GM23248 (cell line): ENCODE results near the gene NASP. TPM values are rescaled to one million over a fixed set of nuclear protein-coding genes. Genes with fewer than 3 reads are reported as not detected.

Experiments
- DNase-seq: peaks from one replicate; pipeline ENCODE4 v3.0.0-alpha.2; 2015
- H2AFZ ChIP-seq: fragments of 200-600 bp; sonication (generic); 2 replicates; pipeline ENCODE4 v1.6.1; 2016; ENCODE audit warnings: antibody characterized with exemption
- H3F3A ChIP-seq: fragments of 200-600 bp; sonication (generic); 2 replicates; pipeline ENCODE4 v1.6.1; 2016; ENCODE audit warnings: mild to moderate bottlenecking, antibody characterized with exemption, mixed run types; ENCODE audit not compliant: insufficient read depth
- H3K27ac ChIP-seq: fragments of 200-600 bp; sonication (generic); 2 replicates; pipeline ENCODE4 v1.5.1; 2016; ENCODE audit warnings: mild to moderate bottlenecking
- H3K27me3 ChIP-seq: fragments of 200-600 bp; sonication (generic); replicated peaks from 2 replicates; pipeline ENCODE4 v1.6.1; 2016; ENCODE audit warnings: mild to moderate bottlenecking; ENCODE audit not compliant: insufficient read depth
- H3K36me3 ChIP-seq: fragments of 200-600 bp; sonication (generic); 2 replicates; pipeline ENCODE4 v1.6.1; 2016; ENCODE audit warnings: low read depth, mild to moderate bottlenecking
- H3K4me1 ChIP-seq: fragments of 200-600 bp; sonication (generic); 2 replicates; pipeline ENCODE4 v1.6.1; 2016; ENCODE audit warnings: mild to moderate bottlenecking; ENCODE audit not compliant: insufficient read depth
- H3K4me2 ChIP-seq: fragments of 200-600 bp; sonication (generic); one replicate; pipeline ENCODE4 v1.6.1; 2016; ENCODE audit warnings: mild to moderate bottlenecking; ENCODE audit not compliant: unreplicated experiment
- H3K4me3 ChIP-seq: fragments of 200-600 bp; sonication (generic); 2 replicates; pipeline ENCODE4 v1.5.1; 2016; ENCODE audit warnings: mild to moderate bottlenecking
- H3K79me2 ChIP-seq: fragments of 200-600 bp; sonication (generic); 2 replicates; pipeline ENCODE4 v1.6.1; 2016; ENCODE audit warnings: mild to moderate bottlenecking; ENCODE audit not compliant: insufficient read depth
- H3K9ac ChIP-seq: fragments of 200-600 bp; sonication (generic); 2 replicates; pipeline ENCODE4 v1.6.1; 2016; ENCODE audit warnings: mild to moderate bottlenecking
- H3K9me2 ChIP-seq: fragments of 200-600 bp; sonication (generic); 2 replicates; pipeline ENCODE4 v1.6.1; 2016; ENCODE audit warnings: mixed run types, mild to moderate bottlenecking, moderate library complexity; ENCODE audit not compliant: insufficient read depth
- H3K9me3 ChIP-seq: fragments of 200-600 bp; sonication (generic); one replicate; pipeline ENCODE4 v1.6.1; 2017; ENCODE audit warnings: low read depth
- H4K20me1 ChIP-seq: fragments of 200-600 bp; sonication (generic); 2 replicates; pipeline ENCODE4 v1.6.0; 2016; ENCODE audit not compliant: insufficient read depth
- EZH2 ChIP-seq: fragments of 200-600 bp; sonication (generic); IDR thresholded peaks from 2 replicates; pipeline ENCODE4 v1.6.1; 2018; ENCODE audit warnings: antibody characterized with exemption, mild to moderate bottlenecking; ENCODE audit not compliant: insufficient read depth, poor library complexity, severe bottlenecking
- EZH2phosphoT487 ChIP-seq: fragments of 200-600 bp; sonication (generic); IDR thresholded peaks from 2 replicates; pipeline ENCODE4 v1.6.1; 2018; ENCODE audit warnings: antibody characterized with exemption, moderate library complexity, mild to moderate bottlenecking, low read depth; ENCODE audit not compliant: insufficient read depth
- WGBS, 2 experiments: methylation state at CpG; one replicate each; pipeline ENCODE4 v1.1.6; 2015 to 2017; ENCODE audit warnings: low lambda C conversion rate in 2 of 2, low coverage in 1 of 2; ENCODE audit errors: missing lambda C conversion rate in 2 of 2; 5-methylcytosine and 5-hydroxymethylcytosine counted together
- in situ Hi-C: fragments of 300-500 bp; cut with MboI; formaldehyde crosslinking; loops from 2 replicates; pipeline ENCODE4 v1.15.0; 2020
- polyA plus RNA-seq: library from polyadenylated mRNA; unstranded; fragments of >200 nt; fragmentation: Nextera tagmentation; extraction: Ambion mirVana; gene quantifications from 2 replicates; pipeline ENCODE4 v1.2.1, GENCODE V29; 2016
- total RNA-seq: library from RNA; depleted of rRNA; stranded (reverse); fragments of >200 nt; shearing (Covaris generic); gene quantifications from 2 replicates; pipeline ENCODE4 v1.2.3, GENCODE V29; 2014

NASP gene
- total and polyA plus RNA-seq, 2 experiments from 2014 or later: 30.3 to 39.1 TPM

DNA sequence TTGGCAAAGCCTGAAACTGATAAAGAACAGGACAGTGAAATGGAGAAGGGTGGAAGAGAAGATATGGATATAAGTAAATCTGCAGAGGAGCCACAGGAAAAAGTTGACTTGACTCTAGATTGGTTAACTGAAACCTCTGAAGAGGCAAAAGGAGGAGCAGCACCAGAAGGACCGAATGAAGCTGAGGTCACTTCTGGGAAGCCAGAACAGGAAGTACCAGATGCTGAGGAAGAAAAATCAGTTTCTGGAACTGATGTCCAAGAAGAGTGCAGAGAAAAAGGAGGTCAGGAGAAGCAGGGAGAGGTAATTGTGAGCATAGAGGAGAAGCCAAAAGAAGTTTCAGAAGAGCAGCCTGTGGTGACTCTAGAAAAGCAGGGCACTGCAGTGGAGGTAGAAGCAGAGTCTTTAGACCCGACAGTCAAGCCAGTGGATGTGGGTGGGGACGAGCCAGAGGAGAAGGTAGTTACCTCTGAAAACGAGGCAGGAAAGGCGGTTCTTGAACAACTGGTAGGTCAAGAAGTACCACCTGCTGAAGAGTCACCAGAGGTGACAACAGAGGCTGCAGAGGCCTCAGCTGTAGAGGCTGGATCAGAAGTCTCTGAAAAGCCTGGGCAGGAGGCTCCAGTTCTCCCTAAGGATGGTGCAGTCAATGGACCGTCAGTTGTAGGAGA is 23.7 kb downstream of the NASP start:
- Histone ChIP-seq H3K9ac (no peak overlapping the region), H3F3A (no peaks in the 10 kb centered on the region), H3K9me3 (no peaks in the 10 kb centered on the region), H3K4me2 (no peak overlapping the region), H4K20me1 (no peaks in the 10 kb centered on the region), H3K27me3 (no peaks in the 10 kb centered on the region), H3K27ac (no peak overlapping the region), H3K4me3 (no peak overlapping the region), H3K4me1 (no peaks in the 10 kb centered on the region), H3K79me2 (no peaks in the 10 kb centered on the region), H3K36me3 (peaks cover 4% of the 10 kb centered on the region; the same call in 1 of the 2 replicates), H3K9me2 (no peaks in the 10 kb centered on the region), H2AFZ (no peak overlapping the region)
- in situ Hi-C loops: no loop called here
- WGBS, 2 experiments: 85 to 87% methylated on average over 6 of the region's 6 CpGs
- no peak for DNase-seq
- TF ChIP-seq EZH2phosphoT487 (no peak), EZH2 (no peak)

DNA sequence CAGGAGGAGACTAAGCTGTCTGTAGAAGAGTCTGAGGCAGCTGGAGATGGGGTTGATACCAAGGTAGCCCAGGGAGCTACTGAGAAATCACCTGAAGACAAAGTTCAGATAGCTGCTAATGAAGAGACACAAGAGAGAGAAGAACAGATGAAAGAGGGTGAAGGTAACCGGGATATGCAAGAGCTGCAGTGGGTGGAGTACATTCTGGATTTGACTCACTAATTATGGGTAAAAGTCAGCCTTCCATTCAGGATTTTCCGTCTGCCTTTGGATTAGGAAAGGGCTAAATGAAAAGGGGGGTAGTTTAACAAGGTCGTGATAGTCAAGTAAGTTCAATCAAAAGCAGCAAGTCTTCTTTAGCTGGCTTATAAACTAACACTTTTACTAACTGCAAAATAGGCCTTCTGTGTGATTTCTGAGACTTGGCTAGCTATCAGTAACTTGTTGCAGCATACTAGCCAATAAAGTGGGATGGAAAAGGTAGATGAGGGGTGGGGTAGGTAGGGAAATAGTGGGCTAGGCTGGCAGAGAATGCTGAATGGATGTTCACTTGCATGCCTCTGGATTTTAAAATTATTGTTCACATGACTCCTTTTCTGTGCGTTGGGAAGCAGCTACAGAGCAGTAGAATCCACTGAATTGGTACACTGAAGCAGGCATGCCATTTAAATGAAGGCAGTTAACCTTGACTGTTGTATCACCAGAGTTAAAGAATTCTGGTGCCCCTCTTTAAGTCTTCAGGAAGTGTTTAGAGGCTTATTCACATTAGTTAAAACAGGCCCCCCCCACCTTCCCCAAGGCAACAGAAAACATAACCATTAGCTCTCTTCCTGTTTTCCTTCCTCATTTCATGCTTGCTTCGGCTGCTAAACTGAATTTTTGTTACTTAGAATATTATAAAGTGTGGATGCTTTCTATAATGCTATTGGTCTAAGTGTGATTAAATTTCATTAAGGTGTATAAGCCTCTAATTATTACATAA is 24.6 kb downstream of the NASP start:
- Histone ChIP-seq H3K9ac (no peak overlapping the region), H4K20me1 (no peaks in the 10 kb centered on the region), H3K4me2 (no peak overlapping the region), H3K27ac (no peak overlapping the region), H3F3A (no peaks in the 10 kb centered on the region), H3K9me2 (no peaks in the 10 kb centered on the region), H3K4me1 (no peaks in the 10 kb centered on the region), H2AFZ (no peak overlapping the region), H3K79me2 (no peaks in the 10 kb centered on the region), H3K4me3 (no peak overlapping the region), H3K27me3 (no peaks in the 10 kb centered on the region), H3K9me3 (no peaks in the 10 kb centered on the region), H3K36me3 (peaks cover 4% of the 10 kb centered on the region; the same call in 1 of the 2 replicates)
- 87 to 88% methylated on average over 5 of the region's 5 CpGs for WGBS, 2 experiments
- in situ Hi-C loops: no loop called here
- no peak for TF ChIP-seq EZH2phosphoT487
- no peak for TF ChIP-seq EZH2
- no peak for DNase-seq

DNA sequence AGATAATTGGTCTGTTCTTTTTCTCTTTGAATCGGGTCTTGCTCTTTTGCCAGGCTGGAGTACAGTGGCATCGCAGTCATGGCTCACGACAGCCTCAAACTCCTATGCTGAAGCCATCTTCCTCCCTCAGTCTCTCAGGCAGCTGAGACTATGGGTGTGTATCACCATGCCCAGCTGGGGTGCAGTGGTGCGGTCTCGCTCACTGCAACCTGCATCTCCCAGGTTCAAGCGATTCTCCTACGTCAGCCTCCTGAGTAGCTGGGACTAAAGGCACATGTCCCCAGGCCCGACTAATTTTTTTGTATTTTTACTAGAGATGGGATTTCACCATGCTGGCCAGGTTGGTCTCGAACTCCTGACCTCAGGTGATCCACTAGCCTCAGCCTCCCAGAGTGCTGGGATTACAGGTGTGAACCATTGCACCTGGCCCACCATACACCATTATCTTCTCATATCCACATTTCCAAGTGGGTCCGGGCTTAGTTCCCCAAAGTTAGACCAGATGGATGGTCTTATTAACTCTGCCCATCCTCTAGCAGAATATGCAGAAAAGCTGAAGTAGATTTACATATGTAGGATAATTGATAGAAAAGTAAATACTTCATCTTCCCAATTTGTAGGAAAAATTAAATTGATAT is 26.9 kb downstream of the NASP start:
- no peaks in the 10 kb centered on the region for H3K79me2 ChIP-seq
- no peak overlapping the region for H3K4me3 ChIP-seq
- 80 to 85% methylated on average over 10 of the region's 10 CpGs for WGBS, 2 experiments
- no peaks in the 10 kb centered on the region for H3K27me3 ChIP-seq
- in situ Hi-C loops: no loop called here
- H3K27ac ChIP-seq: no peak overlapping the region
- no peaks in the 10 kb centered on the region for H4K20me1 ChIP-seq
- H3K36me3 ChIP-seq: peaks cover 18% of the 10 kb centered on the region; the same call in 1 of the 2 replicates
- no peak overlapping the region for H3K9ac ChIP-seq
- no peaks in the 10 kb centered on the region for H3K4me1 ChIP-seq
- TF ChIP-seq EZH2phosphoT487: no peak
- no peak for TF ChIP-seq EZH2
- H3K4me2 ChIP-seq: no peak overlapping the region
- H2AFZ ChIP-seq: no peak overlapping the region
- H3K9me3 ChIP-seq: no peaks in the 10 kb centered on the region
- DNase-seq: no peak
- H3K9me2 ChIP-seq: no peaks in the 10 kb centered on the region
- H3F3A ChIP-seq: 0 out of 2 replicates have a peak, but pooled peaks cover 3% of the 10 kb centered on the region

DNA sequence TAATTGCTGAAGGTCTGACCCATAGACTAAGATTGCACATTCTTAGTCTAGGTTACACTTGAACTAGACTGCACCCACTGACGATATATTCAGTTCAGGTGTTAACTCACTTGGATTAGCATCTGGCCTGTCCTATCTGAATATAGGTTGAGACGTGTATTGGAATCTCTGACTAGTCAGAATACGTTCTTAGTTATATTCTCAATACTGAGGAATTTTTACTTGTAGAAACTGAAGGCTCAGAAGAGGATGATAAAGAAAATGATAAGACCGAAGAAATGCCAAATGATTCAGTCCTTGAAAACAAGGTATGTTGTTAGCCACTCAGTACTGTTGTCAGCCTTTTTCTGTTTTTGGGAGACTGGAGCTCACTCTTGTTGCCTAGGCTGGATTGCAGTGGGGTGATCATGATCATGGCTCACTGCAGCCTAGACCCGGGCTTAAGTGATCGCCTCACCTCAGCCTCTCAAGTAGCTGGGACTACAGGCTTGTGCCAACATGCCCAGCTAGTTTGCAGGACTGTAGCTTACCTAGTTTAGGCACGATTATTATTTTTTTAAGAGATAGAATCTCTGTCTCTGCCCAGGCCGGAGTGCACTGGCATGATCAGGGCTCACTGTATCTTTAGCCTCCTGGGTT is 29.2 kb downstream of the NASP start:
- in situ Hi-C loops: no loop called here
- H3K9me3 ChIP-seq: no peaks in the 10 kb centered on the region
- WGBS, 2 experiments: 82% methylated on average over 8 of the region's 8 CpGs
- no peaks in the 10 kb centered on the region for H3K79me2 ChIP-seq
- no peaks in the 10 kb centered on the region for H3K27me3 ChIP-seq
- H3F3A ChIP-seq: peaks cover 8% of the 10 kb centered on the region; the same call in 1 of the 2 replicates
- TF ChIP-seq EZH2phosphoT487 (no peak), EZH2 (no peak)
- H3K9me2 ChIP-seq: no peaks in the 10 kb centered on the region
- H3K27ac ChIP-seq: no peak overlapping the region
- no peaks in the 10 kb centered on the region for H3K4me1 ChIP-seq
- no peak overlapping the region for H2AFZ ChIP-seq
- no peak overlapping the region for H3K4me3 ChIP-seq
- H3K4me2 ChIP-seq: no peak overlapping the region
- no peak for DNase-seq
- H3K9ac ChIP-seq: no peak overlapping the region
- H4K20me1 ChIP-seq: no peaks in the 10 kb centered on the region
- peaks cover 34% of the 10 kb centered on the region for H3K36me3 ChIP-seq
